Astrocyte (in vitro differentiated cells and primary cell): ENCODE measurements around the gene MEIOB. TPM values are rescaled to one million over a fixed set of nuclear protein-coding genes. Genes with fewer than 3 reads are reported as not detected.

Source experiments
- DNase-seq: peaks from one replicate; pipeline ENCODE4 v3.0.0-alpha.2; 2010; ENCODE audit warnings: low read depth
- FAIRE-seq: peaks from 2 replicates; lab custom pipeline; 2011; peaks lifted over from hg19 to GRCh38; lab: Jason Lieb, UNC
- H2AFZ ChIP-seq: 2 replicates; pipeline ENCODE4 v1.6.0; 2012; ENCODE audit warnings: low read depth, low read length, inconsistent platforms
- H3K27ac ChIP-seq: 2 replicates; pipeline ENCODE4 v1.5.1; 2011; ENCODE audit warnings: low read depth, low read length, inconsistent platforms
- H3K27me3 ChIP-seq: 2 replicates; pipeline ENCODE4 v1.6.0; 2011; ENCODE audit warnings: low read length, inconsistent platforms; ENCODE audit not compliant: insufficient read depth
- H3K36me3 ChIP-seq: 2 replicates; pipeline ENCODE4 v1.5.1; 2011; ENCODE audit warnings: low read length, inconsistent platforms; ENCODE audit not compliant: insufficient read depth
- H3K4me1 ChIP-seq: 2 replicates; pipeline ENCODE4 v1.5.1; 2011; ENCODE audit warnings: low read length, inconsistent platforms; ENCODE audit not compliant: insufficient read depth
- H3K4me2 ChIP-seq: 2 replicates; pipeline ENCODE4 v1.6.0; 2012; ENCODE audit warnings: low read length, inconsistent platforms
- H3K4me3 ChIP-seq: 2 replicates; pipeline ENCODE4 v1.5.1; 2011; ENCODE audit warnings: low read depth, mild to moderate bottlenecking, low read length, inconsistent platforms; ENCODE audit not compliant: insufficient read depth
- H3K79me2 ChIP-seq: 2 replicates; pipeline ENCODE4 v1.6.0; 2012; ENCODE audit warnings: mild to moderate bottlenecking, low read length, inconsistent platforms; ENCODE audit not compliant: insufficient read depth
- H3K9ac ChIP-seq: 2 replicates; pipeline ENCODE4 v1.6.0; 2012; ENCODE audit warnings: mild to moderate bottlenecking, low read length, inconsistent platforms
- H3K9me3 ChIP-seq: 2 replicates; pipeline ENCODE4 v1.5.1; 2012; ENCODE audit warnings: low read depth, mild to moderate bottlenecking, low read length, inconsistent platforms; ENCODE audit not compliant: insufficient read depth
- H4K20me1 ChIP-seq: 2 replicates; pipeline ENCODE4 v1.6.0; 2012; ENCODE audit warnings: low read length, inconsistent platforms; ENCODE audit not compliant: insufficient read depth
- H3K27ac Mint-ChIP-seq: one replicate; pipeline ENCODE4 v1.8.0; 2021; ENCODE audit warnings: mild to moderate bottlenecking, mixed read lengths; ENCODE audit not compliant: unreplicated experiment
- H3K27me3 Mint-ChIP-seq: one replicate; pipeline ENCODE4 v1.8.0; 2021; ENCODE audit warnings: low read depth, mixed read lengths; ENCODE audit not compliant: unreplicated experiment
- H3K36me3 Mint-ChIP-seq: one replicate; pipeline ENCODE4 v1.8.0; 2021; ENCODE audit warnings: low read depth, mixed read lengths; ENCODE audit not compliant: unreplicated experiment
- H3K4me1 Mint-ChIP-seq: one replicate; pipeline ENCODE4 v1.8.0; 2021; ENCODE audit warnings: low read depth, mixed read lengths; ENCODE audit not compliant: unreplicated experiment
- H3K4me3 Mint-ChIP-seq: one replicate; pipeline ENCODE4 v1.8.0; 2021; ENCODE audit warnings: mild to moderate bottlenecking, moderate library complexity, mixed read lengths; ENCODE audit not compliant: unreplicated experiment
- H3K9me3 Mint-ChIP-seq: one replicate; pipeline ENCODE4 v1.8.0; 2021; ENCODE audit warnings: mild to moderate bottlenecking, mixed read lengths; ENCODE audit not compliant: unreplicated experiment
- EZH2 ChIP-seq: IDR thresholded peaks from 2 replicates; pipeline ENCODE4 v1.6.1; 2012; ENCODE audit warnings: mild to moderate bottlenecking, low read length, inconsistent platforms; ENCODE audit not compliant: insufficient read depth
- total RNA-seq: library from RNA; stranded (reverse); gene quantifications from 2 replicates; pipeline ENCODE4 v1.2.1, GENCODE V29; 2021
- TF ChIP-seq, protein P1 (sequence below): IDR thresholded peaks from 2 replicates; pipeline ENCODE4 v1.5.1; 2011; ENCODE audit warnings: low read depth, mild to moderate bottlenecking, inconsistent platforms, low read length, moderate library complexity; ENCODE audit not compliant: insufficient read depth

Gene MEIOB
- total RNA-seq, 1 donor from 2014 or later, result 0.16 TPM

DNA sequence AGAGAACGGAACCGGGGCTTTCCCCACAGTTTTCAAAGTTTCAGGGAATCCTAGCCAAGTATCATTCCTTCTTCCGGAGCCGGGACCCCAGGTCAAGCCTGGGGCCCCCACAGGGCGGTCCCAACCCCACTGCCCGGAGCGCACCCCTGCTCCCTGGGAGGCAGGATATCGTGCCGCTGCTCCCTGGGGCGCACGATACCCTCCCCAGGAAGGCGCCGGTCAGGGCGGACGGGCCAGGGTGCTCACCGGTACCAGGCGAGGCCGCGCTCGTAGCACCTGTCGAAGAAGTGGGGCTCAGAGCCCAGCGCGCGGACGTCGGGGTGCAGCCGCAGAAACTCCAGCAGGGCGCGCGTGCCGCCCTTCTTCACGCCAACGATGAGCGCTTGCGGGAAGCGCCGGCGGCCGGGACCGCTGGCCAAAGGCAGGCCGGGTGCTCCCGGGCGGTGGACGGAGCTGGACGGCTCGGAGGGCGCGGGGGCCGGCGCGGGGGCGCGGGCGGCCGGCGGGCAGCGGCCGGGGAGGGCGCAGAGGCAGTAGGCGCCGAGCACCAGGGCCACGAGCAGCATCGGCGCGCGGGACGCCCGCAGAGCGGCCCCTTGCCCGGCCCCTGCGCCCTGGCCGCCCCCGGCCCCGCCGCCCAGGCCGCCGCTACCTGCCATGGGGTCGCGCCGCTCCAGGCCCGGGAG lies 45.8 kb upstream of the MEIOB start:
- Histone ChIP-seq H3K4me3 (no peak overlapping the region), H3K27ac (no peak overlapping the region), H3K79me2 (no peaks in the 10 kb centered on the region), H3K4me2 (no peak overlapping the region), H3K4me1 (no peaks in the 10 kb centered on the region), H3K9me3 (no peaks in the 10 kb centered on the region), H3K36me3 (no peaks in the 10 kb centered on the region), H2AFZ (no peak overlapping the region), H3K27me3 (peaks cover 64% of the 10 kb centered on the region), H3K9ac (no peak overlapping the region), H4K20me1 (no peaks in the 10 kb centered on the region)
- FAIRE-seq, result no peak
- H3K27ac Mint-ChIP-seq, result no peak overlapping the region
- H3K36me3 Mint-ChIP-seq, result no peaks in the 10 kb centered on the region
- TF ChIP-seq, protein P1, sequence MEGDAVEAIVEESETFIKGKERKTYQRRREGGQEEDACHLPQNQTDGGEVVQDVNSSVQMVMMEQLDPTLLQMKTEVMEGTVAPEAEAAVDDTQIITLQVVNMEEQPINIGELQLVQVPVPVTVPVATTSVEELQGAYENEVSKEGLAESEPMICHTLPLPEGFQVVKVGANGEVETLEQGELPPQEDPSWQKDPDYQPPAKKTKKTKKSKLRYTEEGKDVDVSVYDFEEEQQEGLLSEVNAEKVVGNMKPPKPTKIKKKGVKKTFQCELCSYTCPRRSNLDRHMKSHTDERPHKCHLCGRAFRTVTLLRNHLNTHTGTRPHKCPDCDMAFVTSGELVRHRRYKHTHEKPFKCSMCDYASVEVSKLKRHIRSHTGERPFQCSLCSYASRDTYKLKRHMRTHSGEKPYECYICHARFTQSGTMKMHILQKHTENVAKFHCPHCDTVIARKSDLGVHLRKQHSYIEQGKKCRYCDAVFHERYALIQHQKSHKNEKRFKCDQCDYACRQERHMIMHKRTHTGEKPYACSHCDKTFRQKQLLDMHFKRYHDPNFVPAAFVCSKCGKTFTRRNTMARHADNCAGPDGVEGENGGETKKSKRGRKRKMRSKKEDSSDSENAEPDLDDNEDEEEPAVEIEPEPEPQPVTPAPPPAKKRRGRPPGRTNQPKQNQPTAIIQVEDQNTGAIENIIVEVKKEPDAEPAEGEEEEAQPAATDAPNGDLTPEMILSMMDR, result no peak
- peak; percentile 94 for TF ChIP-seq EZH2
- no peak overlapping the region for H3K4me3 Mint-ChIP-seq
- H3K9me3 Mint-ChIP-seq, result no peaks in the 10 kb centered on the region
- no peak for DNase-seq
- peaks cover 59% of the 10 kb centered on the region for H3K27me3 Mint-ChIP-seq
- H3K4me1 Mint-ChIP-seq, result peaks cover 2% of the 10 kb centered on the region

DNA sequence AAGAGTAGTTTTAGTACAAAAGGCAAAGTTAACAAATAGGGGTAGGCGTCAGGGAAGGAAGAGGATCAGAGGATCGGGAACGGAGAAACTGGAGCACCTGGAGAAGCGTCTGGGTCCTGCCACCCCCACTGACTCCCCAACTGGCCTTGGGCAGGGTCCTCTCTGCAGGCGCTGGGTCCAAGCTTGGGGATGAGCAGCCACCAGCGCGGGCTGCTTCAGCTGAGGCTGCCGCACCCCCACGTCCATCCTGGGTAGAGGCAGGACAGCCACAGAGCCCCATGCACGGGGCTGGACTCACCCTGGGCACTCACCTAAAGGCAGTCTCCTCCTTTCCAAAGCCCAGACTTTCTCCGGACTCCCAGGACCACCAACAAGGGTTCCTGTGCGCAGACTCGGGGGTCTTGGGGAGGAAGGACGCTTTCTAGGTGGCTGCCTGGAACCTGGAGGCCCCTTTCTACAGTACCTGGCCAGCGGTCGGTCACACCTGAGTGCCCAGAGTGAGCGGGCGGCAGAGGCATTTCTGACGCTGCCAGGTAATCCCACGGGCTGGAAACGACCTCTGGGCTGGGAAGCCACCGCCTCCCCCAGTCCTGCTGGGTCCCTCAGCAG lies 45.2 kb upstream of the MEIOB start:
- no peaks in the 10 kb centered on the region for H3K9me3 Mint-ChIP-seq
- Histone ChIP-seq H3K79me2 (no peaks in the 10 kb centered on the region), H3K36me3 (no peaks in the 10 kb centered on the region), H3K9ac (no peak overlapping the region), H3K4me1 (no peaks in the 10 kb centered on the region), H3K9me3 (no peaks in the 10 kb centered on the region), H2AFZ (no peak overlapping the region), H3K4me3 (no peak overlapping the region), H3K4me2 (no peak overlapping the region), H3K27me3 (peaks cover 57% of the 10 kb centered on the region), H3K27ac (no peak overlapping the region), H4K20me1 (no peaks in the 10 kb centered on the region)
- peaks cover 2% of the 10 kb centered on the region for H3K4me1 Mint-ChIP-seq
- FAIRE-seq (no peak), DNase-seq (no peak)
- peak; percentile 94 for TF ChIP-seq EZH2
- TF ChIP-seq, protein P1, result no peak
- H3K27me3 Mint-ChIP-seq, result peaks cover 58% of the 10 kb centered on the region
- H3K27ac Mint-ChIP-seq, result no peak overlapping the region
- no peak overlapping the region for H3K4me3 Mint-ChIP-seq
- H3K36me3 Mint-ChIP-seq, result no peaks in the 10 kb centered on the region

DNA sequence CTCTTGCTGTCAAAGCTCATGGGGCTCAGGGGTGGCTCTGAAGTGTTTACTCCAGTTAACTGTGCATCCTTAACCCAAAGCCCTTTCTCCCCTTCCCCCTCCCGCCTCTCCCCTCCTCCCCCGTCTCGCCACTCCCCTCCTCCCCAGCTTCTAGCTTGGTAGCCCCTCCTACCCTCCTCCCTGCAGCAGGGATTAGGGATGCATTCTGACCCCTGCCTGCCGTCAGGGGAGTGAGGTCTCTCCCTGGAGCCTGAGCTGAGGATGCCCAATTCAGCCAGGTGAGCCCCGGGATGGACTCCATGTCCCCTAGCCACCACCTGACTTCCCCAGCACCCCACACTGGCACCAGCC lies 44.7 kb upstream of the MEIOB start:
- Histone ChIP-seq H3K4me1 (no peaks in the 10 kb centered on the region), H3K9ac (no peak overlapping the region), H3K36me3 (no peaks in the 10 kb centered on the region), H4K20me1 (no peaks in the 10 kb centered on the region), H3K27me3 (peaks cover 57% of the 10 kb centered on the region), H3K79me2 (no peaks in the 10 kb centered on the region), H2AFZ (no peak overlapping the region), H3K4me2 (no peak overlapping the region), H3K4me3 (no peak overlapping the region), H3K9me3 (no peaks in the 10 kb centered on the region), H3K27ac (no peak overlapping the region)
- Mint-ChIP-seq H3K4me3 (no peak overlapping the region), H3K36me3 (no peaks in the 10 kb centered on the region), H3K4me1 (peaks cover 2% of the 10 kb centered on the region), H3K27ac (no peak overlapping the region), H3K27me3 (peaks cover 57% of the 10 kb centered on the region), H3K9me3 (no peaks in the 10 kb centered on the region)
- no peak for FAIRE-seq
- DNase-seq, result no peak
- TF ChIP-seq, protein P1, result no peak
- TF ChIP-seq EZH2, result no peak
